HCT116 (cell line): ENCODE data around the gene RBM20. TPM values are rescaled to one million over a fixed set of nuclear protein-coding genes. Genes with fewer than 3 reads are reported as not detected.

Experiments
- ATAC-seq: fragments of 200-7000 bp; cut with Tn5 transposase; 2 replicates; pipeline ENCODE4 v1.9.1; 2020; ENCODE audit warnings: mild to moderate bottlenecking, moderate library complexity
- BruUV-seq: library from RNA; stranded (reverse); fragments of 400-500 nt; replicated peaks from 2 replicates; lab custom pipeline; 2021; lab: Mats Ljungman, UMichigan
- CTCF ChIA-PET: fragments of 300-600 bp; sonication (Branson Sonifier 250); formaldehyde crosslinking; loops from one replicate; lab custom pipeline; 2021; ENCODE audit warnings: antibody characterized with exemption; lab: Charles Lee
- POLR2A ChIA-PET: fragments of 300-600, 350-600 bp; sonication (Branson Sonifier 250); formaldehyde crosslinking; loops from one replicate; lab custom pipeline; 2021; ENCODE audit warnings: antibody characterized with exemption; lab: Charles Lee
- RAD21 ChIA-PET, 2 experiments: fragments of 300-600 bp; sonication (Branson Sonifier 250); formaldehyde crosslinking; loops; one replicate each; lab custom pipeline; 2023; ENCODE audit warnings: low total read pairs in 2 of 2; ENCODE audit not compliant: uncharacterized antibody in 2 of 2, unreplicated experiment in 2 of 2, low non-redundant PET in 1 of 2; lab: Charles Lee
- DNase-seq: peaks from one replicate; pipeline ENCODE4 v3.0.0-alpha.2; 2010; ENCODE audit warnings: low read depth, low spot score
- H2AFZ ChIP-seq: fragments of 200-600 bp; shearing (Covaris generic), sonication (generic); 2 replicates; pipeline ENCODE4 v1.6.1; 2017; ENCODE audit warnings: low read depth, mixed run types, mixed read lengths, antibody characterized with exemption, low read length; ENCODE audit not compliant: poor library complexity, severe bottlenecking
- H3K27ac ChIP-seq: 2 replicates; pipeline ENCODE4 v1.5.1; 2012; ENCODE audit warnings: low read depth, low read length
- H3K27me3 ChIP-seq: fragments of 200-600 bp; sonication (generic); 2 replicates; pipeline ENCODE4 v1.6.1; 2016; ENCODE audit warnings: mixed run types, low read length, mixed read lengths; ENCODE audit not compliant: insufficient read depth
- H3K36me3 ChIP-seq, 2 experiments: fragments of 200-500 bp in 1 of 2; fragments of 200-600 bp in 1 of 2; sonication (Bioruptor generic) in 1 of 2; sonication (generic) in 1 of 2; 2 replicates each; pipeline versions ENCODE4 v1.5.1 to v1.6.1; 2014 to 2016; ENCODE audit warnings: low read length in 2 of 2, inconsistent platforms in 1 of 2, mixed read lengths in 1 of 2, mixed run types in 1 of 2; ENCODE audit not compliant: insufficient read depth in 2 of 2, control insufficient read depth in 1 of 2
- H3K4me1 ChIP-seq, 2 experiments: fragments of 200-600 bp in 1 of 2; sonication (generic) in 1 of 2; 2 replicates each; pipeline versions ENCODE4 v1.5.1 to v1.6.1; 2012 to 2017; ENCODE audit warnings: low read length in 2 of 2, inconsistent platforms in 1 of 2, mild to moderate bottlenecking in 1 of 2, mixed read lengths in 1 of 2, mixed run types in 1 of 2, moderate library complexity in 1 of 2; ENCODE audit not compliant: insufficient read depth in 2 of 2, control insufficient read depth in 1 of 2
- H3K4me2 ChIP-seq: fragments of 200-600 bp; sonication (generic); 2 replicates; pipeline ENCODE4 v1.6.1; 2017; ENCODE audit warnings: mixed run types, low read length, mixed read lengths
- H3K4me3 ChIP-seq, 2 experiments: fragments of 200-600 bp in 1 of 2; sonication (generic) in 1 of 2; replicated peaks in 1 of 2; 2 replicates each; pipeline ENCODE4 v1.5.1; 2011 to 2016; ENCODE audit warnings: low read length in 2 of 2, control low read depth in 1 of 2, low read depth in 1 of 2, mild to moderate bottlenecking in 1 of 2, mixed read lengths in 1 of 2, mixed run types in 1 of 2
- H3K79me2 ChIP-seq: fragments of 200-600 bp; sonication (generic); 2 replicates; pipeline ENCODE4 v1.6.1; 2017; ENCODE audit warnings: mild to moderate bottlenecking, mixed run types, low read length, moderate library complexity, mixed read lengths; ENCODE audit not compliant: insufficient read depth
- H3K9ac ChIP-seq: fragments of 200-600 bp; sonication (generic); 2 replicates; pipeline ENCODE4 v1.6.1; 2016; ENCODE audit warnings: low read length, mixed read lengths
- H3K9me2 ChIP-seq: fragments of 200-600 bp; sonication (generic), shearing (Covaris generic); 2 replicates; pipeline ENCODE4 v1.6.1; 2017; ENCODE audit warnings: mixed run types, mild to moderate bottlenecking, moderate library complexity; ENCODE audit not compliant: insufficient read depth
- H3K9me3 ChIP-seq, 2 experiments: fragments of 200-500 bp in 1 of 2; fragments of 200-600 bp in 1 of 2; sonication (Bioruptor generic) in 1 of 2; sonication (generic) in 1 of 2; 2 replicates each; pipeline ENCODE4 v1.6.1; 2014 to 2017; ENCODE audit warnings: low read length in 2 of 2, mixed read lengths in 2 of 2, inconsistent platforms in 1 of 2, low read depth in 1 of 2, mild to moderate bottlenecking in 1 of 2, mixed run types in 1 of 2, moderate library complexity in 1 of 2; ENCODE audit not compliant: control insufficient read depth in 1 of 2, insufficient read depth in 1 of 2
- H4K20me1 ChIP-seq: fragments of 200-600 bp; sonication (generic), shearing (Covaris generic); 2 replicates; pipeline ENCODE4 v1.6.1; 2017; ENCODE audit warnings: mixed run types, mild to moderate bottlenecking, moderate library complexity; ENCODE audit not compliant: insufficient read depth
- CBX3 ChIP-seq: IDR thresholded peaks from 2 replicates; pipeline ENCODE4 v1.6.1; 2012; ENCODE audit warnings: low read depth
- CTCF ChIP-seq, 3 experiments: fragments of 200-600 bp in 1 of 3; sonication (generic) in 1 of 3; IDR thresholded peaks in 2 of 3; conservative IDR thresholded peaks in 1 of 3; 2 replicates each; pipeline ENCODE4 v1.5.1; 2012 to 2017; ENCODE audit warnings: low read depth in 2 of 3, low read length in 2 of 3, antibody characterized with exemption in 1 of 3, borderline replicate concordance in 1 of 3, control low read depth in 1 of 3, mild to moderate bottlenecking in 1 of 3, mixed read lengths in 1 of 3, mixed run types in 1 of 3, moderate library complexity in 1 of 3; ENCODE audit not compliant: insufficient read depth in 1 of 3
- EZH2phosphoT487 ChIP-seq: fragments of 200-600 bp; IDR thresholded peaks from 2 replicates; pipeline ENCODE4 v1.6.1; 2018; ENCODE audit warnings: antibody characterized with exemption, borderline replicate concordance
- FOSL1 ChIP-seq: IDR thresholded peaks from 2 replicates; pipeline ENCODE4 v1.6.1; 2012; ENCODE audit warnings: low read depth
- SIN3A ChIP-seq: IDR thresholded peaks from 2 replicates; pipeline ENCODE4 v1.6.1; 2012; ENCODE audit warnings: low read depth
- SRF ChIP-seq: IDR thresholded peaks from 2 replicates; pipeline ENCODE4 v1.6.1; 2012; ENCODE audit warnings: low read depth
- ZFX ChIP-seq: fragments of 450-650 bp; IDR thresholded peaks from 2 replicates; pipeline ENCODE4 v1.6.1; 2017
- intact Hi-C: fragments of 100-400 bp; cut with micrococcal nuclease; formaldehyde crosslinking; loops from 2 replicates; pipeline ENCODE4 v1.10.0; 2022
- total RNA-seq: library from RNA; stranded (reverse); gene quantifications from one replicate; pipeline ENCODE4 v1.2.1, GENCODE V29; 2021; ENCODE audit not compliant: unreplicated experiment
- TF ChIP-seq, protein P1 (sequence below): IDR thresholded peaks from 2 replicates; pipeline ENCODE4 v1.6.1; 2012
- TF ChIP-seq, protein P2 (sequence below): IDR thresholded peaks from 2 replicates; pipeline ENCODE4 v1.6.1; 2012; ENCODE audit warnings: low read depth

The RBM20 gene
- total RNA-seq, 1 experiment from 2014 or later, result 2.0 TPM

DNA sequence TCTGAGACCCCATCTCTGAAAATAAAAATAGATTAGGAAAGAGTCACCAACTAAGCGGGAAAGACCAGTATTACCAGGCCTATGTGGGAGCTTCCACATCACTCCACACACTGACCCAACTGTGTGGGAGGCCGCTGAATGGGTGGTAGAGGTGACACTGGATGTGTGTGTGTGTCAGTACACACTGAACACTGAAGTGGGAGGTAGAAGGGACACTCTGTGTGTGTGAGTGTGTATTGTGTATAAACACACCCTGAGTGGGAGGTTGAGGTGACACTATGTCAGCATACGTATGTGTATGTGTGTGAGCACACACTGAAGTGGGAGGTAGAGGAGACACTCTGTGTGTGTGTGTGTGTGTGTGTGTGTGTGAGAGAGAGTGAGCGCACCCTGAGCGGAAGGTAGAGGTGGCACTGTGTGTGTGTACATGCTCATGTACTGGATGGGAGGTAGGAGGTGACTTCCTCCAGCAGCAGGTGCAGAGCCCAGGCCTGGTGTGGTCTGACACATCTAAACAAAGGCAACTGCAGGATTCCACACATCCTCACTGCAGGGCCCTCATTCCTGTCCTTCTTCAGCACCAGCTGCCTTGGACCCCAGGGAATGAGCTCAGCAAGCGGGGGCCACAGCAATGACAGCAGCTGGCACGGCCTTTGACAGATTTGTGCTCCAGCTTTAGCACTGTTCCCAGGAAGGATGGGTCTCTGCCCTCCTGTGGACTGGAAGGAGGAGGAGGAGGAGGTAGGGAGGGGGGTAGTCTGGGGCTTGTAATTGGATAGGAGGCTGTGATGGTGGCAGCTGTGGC, 26.5 kb upstream of the RBM20 start:
- Histone ChIP-seq H3K79me2 (no peaks in the 10 kb centered on the region), H3K4me2 (no peak overlapping the region), H3K27ac (no peak overlapping the region), H3K9me3 (no peaks in the 10 kb centered on the region), H4K20me1 (no peaks in the 10 kb centered on the region), H2AFZ (no peak overlapping the region), H3K4me1 (no peaks in the 10 kb centered on the region), H3K9ac (no peak overlapping the region), H3K27me3 (no peaks in the 10 kb centered on the region), H3K9me2 (no peaks in the 10 kb centered on the region), H3K36me3 (no peaks in the 10 kb centered on the region), H3K4me3 (no peak overlapping the region)
- POLR2A ChIA-PET, result no interaction called here
- RAD21 ChIA-PET, result no interaction called here
- intact Hi-C loops, result loop anchor here (10.0 kb wide), 2 partner anchors 587 to 977 kb away; no protein-coding TSS in a partner anchor
- TF ChIP-seq SIN3A, result no peak
- TF ChIP-seq FOSL1, result no peak
- no peak for TF ChIP-seq CTCF (IDR thresholded peaks at IDR 0.05 in 2 of 3, conservative IDR thresholded peaks at IDR 0.05 in 1 of 3; ENCODE audit: borderline replicate concordance in 1 of 3, insufficient read depth in 1 of 3, low read depth in 2 of 3, low read length in 2 of 3)
- TF ChIP-seq, protein P1, sequence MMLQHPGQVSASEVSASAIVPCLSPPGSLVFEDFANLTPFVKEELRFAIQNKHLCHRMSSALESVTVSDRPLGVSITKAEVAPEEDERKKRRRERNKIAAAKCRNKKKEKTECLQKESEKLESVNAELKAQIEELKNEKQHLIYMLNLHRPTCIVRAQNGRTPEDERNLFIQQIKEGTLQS, result no peak
- TF ChIP-seq, protein P2, sequence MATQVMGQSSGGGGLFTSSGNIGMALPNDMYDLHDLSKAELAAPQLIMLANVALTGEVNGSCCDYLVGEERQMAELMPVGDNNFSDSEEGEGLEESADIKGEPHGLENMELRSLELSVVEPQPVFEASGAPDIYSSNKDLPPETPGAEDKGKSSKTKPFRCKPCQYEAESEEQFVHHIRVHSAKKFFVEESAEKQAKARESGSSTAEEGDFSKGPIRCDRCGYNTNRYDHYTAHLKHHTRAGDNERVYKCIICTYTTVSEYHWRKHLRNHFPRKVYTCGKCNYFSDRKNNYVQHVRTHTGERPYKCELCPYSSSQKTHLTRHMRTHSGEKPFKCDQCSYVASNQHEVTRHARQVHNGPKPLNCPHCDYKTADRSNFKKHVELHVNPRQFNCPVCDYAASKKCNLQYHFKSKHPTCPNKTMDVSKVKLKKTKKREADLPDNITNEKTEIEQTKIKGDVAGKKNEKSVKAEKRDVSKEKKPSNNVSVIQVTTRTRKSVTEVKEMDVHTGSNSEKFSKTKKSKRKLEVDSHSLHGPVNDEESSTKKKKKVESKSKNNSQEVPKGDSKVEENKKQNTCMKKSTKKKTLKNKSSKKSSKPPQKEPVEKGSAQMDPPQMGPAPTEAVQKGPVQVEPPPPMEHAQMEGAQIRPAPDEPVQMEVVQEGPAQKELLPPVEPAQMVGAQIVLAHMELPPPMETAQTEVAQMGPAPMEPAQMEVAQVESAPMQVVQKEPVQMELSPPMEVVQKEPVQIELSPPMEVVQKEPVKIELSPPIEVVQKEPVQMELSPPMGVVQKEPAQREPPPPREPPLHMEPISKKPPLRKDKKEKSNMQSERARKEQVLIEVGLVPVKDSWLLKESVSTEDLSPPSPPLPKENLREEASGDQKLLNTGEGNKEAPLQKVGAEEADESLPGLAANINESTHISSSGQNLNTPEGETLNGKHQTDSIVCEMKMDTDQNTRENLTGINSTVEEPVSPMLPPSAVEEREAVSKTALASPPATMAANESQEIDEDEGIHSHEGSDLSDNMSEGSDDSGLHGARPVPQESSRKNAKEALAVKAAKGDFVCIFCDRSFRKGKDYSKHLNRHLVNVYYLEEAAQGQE, result no peak
- TF ChIP-seq ZFX, result no peak
- no peak for TF ChIP-seq CBX3
- no peak for TF ChIP-seq EZH2phosphoT487
- no peak for TF ChIP-seq SRF
- BruUV-seq, result no TSS peak
- CTCF ChIA-PET, result no interaction called here
- no peak for DNase-seq
- no peak for ATAC-seq
